ENCODE measurements around the gene DUSP14. TPM values are rescaled to one million over a fixed set of nuclear protein-coding genes. Genes with fewer than 3 reads are reported as not detected.
A peak's percentile ranks its signal among the peaks of the same experiment; 100 is the strongest.

DUSP14 gene
- total RNA-seq, 1 donor from 2014 or later, result 19.9 TPM

GRCh38 chr17:37465069-37465616 lies 24.5 kb upstream of the DUSP14 start:
- no peaks in the 10 kb centered on the region for H3K27me3 ChIP-seq
- no peak overlapping the region for H3K4me3 ChIP-seq
- no peak overlapping the region for H3K27ac ChIP-seq
- H3K36me3 ChIP-seq, result peaks cover 0 to 32% of the 10 kb centered on the region in 2 donors
- no peak for TF ChIP-seq POLR2A (IDR thresholded peaks at IDR 0.05)
- TF ChIP-seq POLR2AphosphoS5 (IDR thresholded peaks at IDR 0.05; ENCODE audit: insufficient read depth in 1 of 2, low read depth in 1 of 2), result no peak
- TF ChIP-seq CTCF (IDR thresholded peaks at IDR 0.05), result no peak
- H3K4me1 ChIP-seq, result no peaks in the 10 kb centered on the region
- intact Hi-C loops (cut with DNase I), result no loop called here
- no peak for DNase-seq (ENCODE audit: extremely low spot score in 2 of 2)
- no peaks in the 10 kb centered on the region for H3K9me3 ChIP-seq

- Histone ChIP-seq H3K4me3 (no peak overlapping the region), H3K27me3 (no peaks in the 10 kb centered on the region), H3K4me1 (no peaks in the 10 kb centered on the region), H3K27ac (no peak overlapping the region), H3K36me3 (peaks cover 0 to 45% of the 10 kb centered on the region in 2 donors), H3K9me3 (no peaks in the 10 kb centered on the region)
- TF ChIP-seq POLR2A (IDR thresholded peaks at IDR 0.05) (no peak), POLR2AphosphoS5 (IDR thresholded peaks at IDR 0.05; ENCODE audit: insufficient read depth in 1 of 2, low read depth in 1 of 2) (peak in 1 of 2 donors; percentile 75)
- no peak for DNase-seq (ENCODE audit: extremely low spot score in 2 of 2)
- intact Hi-C loops (cut with DNase I), result no loop called here
These were observed 23.2 kb upstream of the DUSP14 start for GRCh38 chr17:37466471-37466870.

- DNase-seq (ENCODE audit: extremely low spot score in 2 of 2), result no peak
- TF ChIP-seq POLR2A (IDR thresholded peaks at IDR 0.05) (no peak), POLR2AphosphoS5 (IDR thresholded peaks at IDR 0.05; ENCODE audit: insufficient read depth in 1 of 2, low read depth in 1 of 2) (no peak), CTCF (IDR thresholded peaks at IDR 0.05) (no peak)
- Histone ChIP-seq H3K4me3 (no peak overlapping the region), H3K27me3 (no peaks in the 10 kb centered on the region), H3K36me3 (peaks cover 0 to 60% of the 10 kb centered on the region in 2 donors), H3K27ac (no peak overlapping the region), H3K9me3 (no peaks in the 10 kb centered on the region), H3K4me1 (peaks cover under 1% of the 10 kb centered on the region)
- intact Hi-C loops (cut with DNase I), result no loop called here
These were observed 19.5 kb upstream of the DUSP14 start for GRCh38 chr17:37470181-37470580.

GRCh38 chr17:37475731-37476420 lies 13.8 kb upstream of the DUSP14 start:
- peaks cover 0 to 51% of the 10 kb centered on the region in 2 donors for H3K36me3 ChIP-seq

More at GRCh38 chr17:37475731-37476420, 13.8 kb upstream of the DUSP14 start:
- Histone ChIP-seq H3K4me3 (no peak overlapping the region), H3K27ac (peak overlapping the region; percentile 66), H3K27me3 (no peaks in the 10 kb centered on the region), H3K4me1 (peaks cover 37% of the 10 kb centered on the region), H3K9me3 (no peaks in the 10 kb centered on the region)
- TF ChIP-seq CTCF (IDR thresholded peaks at IDR 0.05) (no peak), POLR2AphosphoS5 (IDR thresholded peaks at IDR 0.05; ENCODE audit: insufficient read depth in 1 of 2, low read depth in 1 of 2) (no peak), POLR2A (IDR thresholded peaks at IDR 0.05) (no peak)
- intact Hi-C loops (cut with DNase I), result no loop called here
- DNase-seq (ENCODE audit: extremely low spot score in 2 of 2), result no peak

All from vagina (tissue), 2 donors.